ENCODE measurements around the gene GNA15. TPM values are rescaled to one million over a fixed set of nuclear protein-coding genes. Genes with fewer than 3 reads are reported as not detected.
"Not testable (repeated sequence)": the region's sequence is repeated elsewhere in the genome, so short reads cannot be mapped to it uniquely, and the experiment has no call there.

Gene GNA15
- total and polyA plus RNA-seq, 4 donors = 1.8 to 12.5 (median 7.0) TPM

GRCh38 chr19:3171894-3172672, 36.2 kb downstream of the GNA15 start:
- Histone ChIP-seq H3K4me1 (ENCODE audit: control insufficient read depth in 1 of 2, insufficient read depth in 2 of 2, low read length in 2 of 2) (no peaks in the 10 kb centered on the region), H3K4me3 (ENCODE audit: low read length in 2 of 2) (no peak overlapping the region), H3K9me3 (ENCODE audit: control insufficient read depth, low read length) (no peaks in the 10 kb centered on the region), H3K36me3 (ENCODE audit: control insufficient read depth in 1 of 2, insufficient read depth in 2 of 2, low read length in 1 of 2) (no peaks in the 10 kb centered on the region), H3K27me3 (ENCODE audit: control insufficient read depth in 1 of 2, insufficient read depth in 2 of 2, low read length in 1 of 2) (no peaks in the 10 kb centered on the region), H3K27ac (ENCODE audit: low read depth in 1 of 2, low read length in 2 of 2) (no peak overlapping the region)
- DNase-seq (peak in 1 of 2 donors; percentile 68), ATAC-seq (ENCODE audit: low FRiP score) (no peak)
- intact Hi-C loops (cut with DNase I) = no loop called here
- WGBS, 2 donors = 81 to 84% methylated on average over 12 to 15 of the region's 15 CpGs

- peak in 1 of 2 donors; percentile 39 for DNase-seq
- WGBS, 2 donors = 71 to 72% methylated on average over 6 of the region's 6 CpGs
- H3K27ac ChIP-seq (ENCODE audit: low read depth in 1 of 2, low read length in 2 of 2); H3K27me3 ChIP-seq (ENCODE audit: control insufficient read depth in 1 of 2, insufficient read depth in 2 of 2, low read length in 1 of 2); ATAC-seq (ENCODE audit: low FRiP score); H3K4me3 ChIP-seq (ENCODE audit: low read length in 2 of 2); H3K4me1 ChIP-seq (ENCODE audit: control insufficient read depth in 1 of 2, insufficient read depth in 2 of 2, low read length in 2 of 2); H3K9me3 ChIP-seq (ENCODE audit: control insufficient read depth, low read length); intact Hi-C loops (cut with DNase I); H3K36me3 ChIP-seq (ENCODE audit: control insufficient read depth in 1 of 2, insufficient read depth in 2 of 2, low read length in 1 of 2): not testable (repeated sequence)
These were observed 36.8 kb downstream of the GNA15 start for GRCh38 chr19:3172673-3173000.

GRCh38 chr19:3175781-3176714, 40.2 kb downstream of the GNA15 start:
- ATAC-seq (ENCODE audit: low FRiP score) = no peak
- WGBS, 2 donors = 53 to 63% methylated on average over 17 of the region's 17 CpGs
- Histone ChIP-seq H3K27ac (ENCODE audit: low read depth in 1 of 2, low read length in 2 of 2) (no peak overlapping the region), H3K4me3 (ENCODE audit: low read length in 2 of 2) (no peak overlapping the region), H3K9me3 (ENCODE audit: control insufficient read depth, low read length) (no peaks in the 10 kb centered on the region), H3K36me3 (ENCODE audit: control insufficient read depth in 1 of 2, insufficient read depth in 2 of 2, low read length in 1 of 2) (no peaks in the 10 kb centered on the region), H3K4me1 (ENCODE audit: control insufficient read depth in 1 of 2, insufficient read depth in 2 of 2, low read length in 2 of 2) (no peaks in the 10 kb centered on the region), H3K27me3 (ENCODE audit: control insufficient read depth in 1 of 2, insufficient read depth in 2 of 2, low read length in 1 of 2) (no peaks in the 10 kb centered on the region)
- intact Hi-C loops (cut with DNase I) = no loop called here
- DNase-seq = peak in 1 of 2 donors; percentile 48

GRCh38 chr19:3176715-3177501, 41.1 kb downstream of the GNA15 start:
- ATAC-seq (ENCODE audit: low FRiP score) (peak; percentile 49), DNase-seq (peak in 1 of 2 donors; percentile 62)
- H3K4me3 ChIP-seq (ENCODE audit: low read length in 2 of 2) = no peak overlapping the region
- H3K9me3 ChIP-seq (ENCODE audit: control insufficient read depth, low read length) = no peaks in the 10 kb centered on the region
- no peak overlapping the region for H3K27ac ChIP-seq (ENCODE audit: low read depth in 1 of 2, low read length in 2 of 2)
- H3K4me1 ChIP-seq (ENCODE audit: control insufficient read depth in 1 of 2, insufficient read depth in 2 of 2, low read length in 2 of 2) = no peaks in the 10 kb centered on the region
- no peaks in the 10 kb centered on the region for H3K27me3 ChIP-seq (ENCODE audit: control insufficient read depth in 1 of 2, insufficient read depth in 2 of 2, low read length in 1 of 2)
- no peaks in the 10 kb centered on the region for H3K36me3 ChIP-seq (ENCODE audit: control insufficient read depth in 1 of 2, insufficient read depth in 2 of 2, low read length in 1 of 2)
- intact Hi-C loops (cut with DNase I) = no loop called here
- WGBS, 2 donors = 77 to 79% methylated on average over 11 of the region's 11 CpGs

GRCh38 chr19:3178377-3178972, 42.6 kb downstream of the GNA15 start, which contains the start of gene S1PR4:
S1PR4 (plus strand) TSS chr19:3178769; CDS start chr19:3178793, 24 bp downstream.
- H3K4me3 ChIP-seq (ENCODE audit: low read length in 2 of 2) = no peak within 1 kb of the TSS
- intact Hi-C loops (cut with DNase I) = no loop called here
- H3K27me3 ChIP-seq (ENCODE audit: control insufficient read depth in 1 of 2, insufficient read depth in 2 of 2, low read length in 1 of 2) = no peaks in the 10 kb centered on the region
- WGBS, 2 donors = 82 to 83% methylated on average over 35 to 42 of the region's 42 CpGs
- H3K36me3 ChIP-seq (ENCODE audit: control insufficient read depth in 1 of 2, insufficient read depth in 2 of 2, low read length in 1 of 2) = no peaks in the 10 kb centered on the region
- H3K27ac ChIP-seq (ENCODE audit: low read depth in 1 of 2, low read length in 2 of 2) = no peak within 1 kb of the TSS
- DNase-seq (peak in 1 of 2 donors; percentile 76), ATAC-seq (ENCODE audit: low FRiP score) (peak; percentile 40)
- no peaks in the 10 kb centered on the region for H3K4me1 ChIP-seq (ENCODE audit: control insufficient read depth in 1 of 2, insufficient read depth in 2 of 2, low read length in 2 of 2)
- H3K9me3 ChIP-seq (ENCODE audit: control insufficient read depth, low read length) = no peaks in the 10 kb centered on the region

- H3K27ac ChIP-seq (ENCODE audit: low read depth in 1 of 2, low read length in 2 of 2) = no peak overlapping the region
- H3K4me1 ChIP-seq (ENCODE audit: control insufficient read depth in 1 of 2, insufficient read depth in 2 of 2, low read length in 2 of 2) = no peaks in the 10 kb centered on the region
- no peaks in the 10 kb centered on the region for H3K9me3 ChIP-seq (ENCODE audit: control insufficient read depth, low read length)
- no peak overlapping the region for H3K4me3 ChIP-seq (ENCODE audit: low read length in 2 of 2)
- no peaks in the 10 kb centered on the region for H3K36me3 ChIP-seq (ENCODE audit: control insufficient read depth in 1 of 2, insufficient read depth in 2 of 2, low read length in 1 of 2)
- WGBS, 2 donors = 87 to 90% methylated on average over 43 to 52 of the region's 52 CpGs
- DNase-seq (peak in 1 of 2 donors; percentile 73), ATAC-seq (ENCODE audit: low FRiP score) (peak; percentile 30)
- H3K27me3 ChIP-seq (ENCODE audit: control insufficient read depth in 1 of 2, insufficient read depth in 2 of 2, low read length in 1 of 2) = no peaks in the 10 kb centered on the region
- intact Hi-C loops (cut with DNase I) = no loop called here
These were observed 43.3 kb downstream of the GNA15 start for GRCh38 chr19:3178973-3179738.

- H3K27ac ChIP-seq (ENCODE audit: low read depth in 1 of 2, low read length in 2 of 2) = no peak overlapping the region
- intact Hi-C loops (cut with DNase I) = no loop called here
These were observed 44.0 kb downstream of the GNA15 start for GRCh38 chr19:3179739-3180293.

More at GRCh38 chr19:3179739-3180293, 44.0 kb downstream of the GNA15 start:
- H3K36me3 ChIP-seq (ENCODE audit: control insufficient read depth in 1 of 2, insufficient read depth in 2 of 2, low read length in 1 of 2) = no peaks in the 10 kb centered on the region
- 88 to 89% methylated on average over 31 of the region's 31 CpGs for WGBS, 2 donors
- ATAC-seq (ENCODE audit: low FRiP score) (peak; percentile 51), DNase-seq (peak in 1 of 2 donors; percentile 76)
- no peaks in the 10 kb centered on the region for H3K9me3 ChIP-seq (ENCODE audit: control insufficient read depth, low read length)
- H3K27me3 ChIP-seq (ENCODE audit: control insufficient read depth in 1 of 2, insufficient read depth in 2 of 2, low read length in 1 of 2) = no peaks in the 10 kb centered on the region
- H3K4me1 ChIP-seq (ENCODE audit: control insufficient read depth in 1 of 2, insufficient read depth in 2 of 2, low read length in 2 of 2) = no peaks in the 10 kb centered on the region
- H3K4me3 ChIP-seq (ENCODE audit: low read length in 2 of 2) = no peak overlapping the region

All from aorta (tissue), 5 donors.